Fibroblast of lung (primary cell): ENCODE results near the gene NPHP4. TPM values are rescaled to one million over a fixed set of nuclear protein-coding genes. Genes with fewer than 3 reads are reported as not detected.
"Not testable (repeated sequence)": the region's sequence is repeated elsewhere in the genome, so short reads cannot be mapped to it uniquely, and the experiment has no call there.

Source experiments
- DNase-seq, 2 donors: peaks; one replicate each; pipeline versions ENCODE4 v3.0.0 to v3.0.0-alpha.2; 2010; ENCODE audit warnings: low read depth in 2 of 2
- H2AFZ ChIP-seq: 2 replicates; pipeline ENCODE4 v1.5.1; 2012; ENCODE audit warnings: low read length, control low read depth, inconsistent platforms
- H3K27ac ChIP-seq: 2 replicates; pipeline ENCODE4 v1.5.1; 2011; ENCODE audit warnings: low read length, control low read depth; ENCODE audit not compliant: insufficient read depth
- H3K27me3 ChIP-seq: 2 replicates; pipeline ENCODE4 v1.5.1; 2011; ENCODE audit warnings: mild to moderate bottlenecking, low read length; ENCODE audit not compliant: control insufficient read depth, insufficient read depth
- H3K36me3 ChIP-seq: 2 replicates; pipeline ENCODE4 v1.5.1; 2011; ENCODE audit warnings: low read length; ENCODE audit not compliant: control insufficient read depth, insufficient read depth
- H3K4me1 ChIP-seq: 2 replicates; pipeline ENCODE4 v1.5.1; 2011; ENCODE audit warnings: low read length; ENCODE audit not compliant: control insufficient read depth, insufficient read depth; ENCODE audit errors: extremely low read depth
- H3K4me2 ChIP-seq: 2 replicates; pipeline ENCODE4 v1.5.1; 2011; ENCODE audit warnings: low read length, control low read depth; ENCODE audit not compliant: insufficient read depth; ENCODE audit errors: extremely low read depth
- H3K4me3 ChIP-seq, 4 experiments: fragments of 200-600 bp in 1 of 4; sonication (generic) in 1 of 4; replicated peaks in 1 of 4; 2 replicates each; pipeline ENCODE4 v1.5.1; 2011 to 2016; ENCODE audit warnings: low read length in 4 of 4, low read depth in 3 of 4, mild to moderate bottlenecking in 3 of 4, control low read depth in 2 of 4, inconsistent platforms in 1 of 4, mixed read lengths in 1 of 4; ENCODE audit not compliant: insufficient read depth in 1 of 4; ENCODE audit errors: control extremely low read depth in 1 of 4
- H3K79me2 ChIP-seq: 2 replicates; pipeline ENCODE4 v1.5.1; 2012; ENCODE audit warnings: mild to moderate bottlenecking, low read length, inconsistent platforms; ENCODE audit not compliant: control insufficient read depth, insufficient read depth
- H3K9ac ChIP-seq: 2 replicates; pipeline ENCODE4 v1.5.1; 2011; ENCODE audit warnings: mild to moderate bottlenecking, low read length, control low read depth; ENCODE audit not compliant: insufficient read depth
- H3K9me3 ChIP-seq: 2 replicates; pipeline ENCODE4 v1.5.1; 2012; ENCODE audit warnings: low read depth, low read length; ENCODE audit not compliant: control insufficient read depth, insufficient read depth
- H4K20me1 ChIP-seq: 2 replicates; pipeline ENCODE4 v1.5.1; 2011; ENCODE audit warnings: low read length; ENCODE audit not compliant: control insufficient read depth, insufficient read depth; ENCODE audit errors: extremely low read depth
- CTCF ChIP-seq, 2 donors: IDR thresholded peaks in 1 of 2; conservative IDR thresholded peaks in 1 of 2; 1 replicate in 1 of 2; 2 replicates in 1 of 2; pipeline ENCODE4 v1.5.1; 2011 to 2012; ENCODE audit warnings: low read length in 2 of 2, control low read depth in 1 of 2, inconsistent platforms in 1 of 2, low read depth in 1 of 2, mild to moderate bottlenecking in 1 of 2
- EZH2 ChIP-seq: IDR thresholded peaks from 2 replicates; pipeline ENCODE4 v1.5.1; 2012; ENCODE audit warnings: low read length, control low read depth, mild to moderate bottlenecking; ENCODE audit errors: missing control alignments
- polyA plus RNA-seq, 2 donors: library from polyadenylated mRNA; depleted of rRNA in 1 of 2; stranded (reverse) in 1 of 2; unstranded in 1 of 2; fragments of >200 nt; gene quantifications; 2 replicates each; pipeline ENCODE4 v1.2.1, GENCODE V29; 2011 to 2012; ENCODE audit warnings: missing spikeins in 1 of 2
- total RNA-seq: library from RNA; depleted of rRNA; stranded (reverse); fragments of >200 nt; gene quantifications from 2 replicates; pipeline ENCODE4 v1.2.1, GENCODE V29; 2014

The NPHP4 gene
- total and polyA plus RNA-seq, 2 donors (not counting 1 experiment from before 2014, with no cell fraction given), result 1.5 to 4.0 TPM

DNA sequence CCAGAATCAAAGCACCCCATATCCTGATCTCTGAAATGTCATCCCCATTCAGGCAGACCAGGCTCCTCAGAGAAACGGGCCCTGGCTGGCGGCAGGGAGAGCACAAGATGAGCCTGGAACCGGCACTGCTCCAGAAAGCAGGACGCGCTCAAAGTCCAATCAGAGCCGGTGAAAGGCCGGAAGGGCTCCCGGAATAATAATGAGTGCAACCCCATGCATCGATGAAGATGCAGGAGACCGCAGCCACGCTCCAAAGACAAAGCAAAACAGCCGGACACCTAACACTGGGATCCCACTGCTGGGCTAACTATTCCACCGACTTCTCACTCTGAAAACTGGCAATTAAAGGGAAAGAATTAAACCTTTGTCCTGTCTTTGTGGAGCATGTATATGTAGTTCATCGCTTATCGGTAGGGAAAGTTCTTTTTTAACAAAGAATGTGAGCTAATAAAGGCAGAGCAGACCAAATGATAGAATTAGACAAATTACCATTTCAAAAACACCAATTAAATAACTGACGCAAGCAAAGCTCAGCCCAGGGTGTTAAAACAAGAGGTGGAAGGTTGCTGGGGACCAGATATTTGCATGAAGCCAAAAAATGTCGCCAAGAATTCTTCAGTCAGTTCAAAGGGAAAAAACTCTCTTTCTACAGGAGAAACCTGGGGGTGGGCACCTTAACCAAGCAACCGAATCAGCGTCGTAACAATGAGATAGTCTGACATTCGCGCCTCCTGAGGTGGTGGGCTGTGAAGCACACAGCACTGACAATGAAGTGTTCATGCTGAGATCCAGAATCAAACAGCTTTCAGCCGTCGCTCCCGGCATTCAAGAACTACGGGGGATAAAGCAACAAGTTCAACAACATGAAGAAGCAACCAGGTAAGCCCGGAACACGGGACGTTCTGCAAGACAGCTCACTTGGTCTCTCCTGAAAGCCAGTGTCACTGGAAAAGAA, 95.2 kb downstream of the NPHP4 start:
- H3K9me3 ChIP-seq, result no peaks in the 10 kb centered on the region
- H3K9ac ChIP-seq, result no peak overlapping the region
- TF ChIP-seq EZH2, result no peak
- no peak for TF ChIP-seq CTCF (conservative IDR thresholded peaks at IDR 0.05 in 1 of 2, IDR thresholded peaks at IDR 0.05 in 1 of 2; ENCODE audit: low read depth in 1 of 2, low read length in 2 of 2)
- DNase-seq, result no peak
- no peak overlapping the region for H2AFZ ChIP-seq
- H4K20me1 ChIP-seq, result no peaks in the 10 kb centered on the region
- H3K36me3 ChIP-seq, result no peaks in the 10 kb centered on the region
- H3K4me1 ChIP-seq, result no peaks in the 10 kb centered on the region
- H3K4me3 ChIP-seq, result no peak overlapping the region
- no peak overlapping the region for H3K4me2 ChIP-seq
- H3K79me2 ChIP-seq, result no peaks in the 10 kb centered on the region
- no peak overlapping the region for H3K27ac ChIP-seq
- no peaks in the 10 kb centered on the region for H3K27me3 ChIP-seq

- no peak overlapping the region for H3K4me3 ChIP-seq
- DNase-seq, result no peak
- TF ChIP-seq EZH2, result no peak
- TF ChIP-seq CTCF (conservative IDR thresholded peaks at IDR 0.05 in 1 of 2, IDR thresholded peaks at IDR 0.05 in 1 of 2; ENCODE audit: low read depth in 1 of 2, low read length in 2 of 2), result no peak
Measured at GRCh38 chr1:5895446-5896406, 96.5 kb downstream of the NPHP4 start.

DNA sequence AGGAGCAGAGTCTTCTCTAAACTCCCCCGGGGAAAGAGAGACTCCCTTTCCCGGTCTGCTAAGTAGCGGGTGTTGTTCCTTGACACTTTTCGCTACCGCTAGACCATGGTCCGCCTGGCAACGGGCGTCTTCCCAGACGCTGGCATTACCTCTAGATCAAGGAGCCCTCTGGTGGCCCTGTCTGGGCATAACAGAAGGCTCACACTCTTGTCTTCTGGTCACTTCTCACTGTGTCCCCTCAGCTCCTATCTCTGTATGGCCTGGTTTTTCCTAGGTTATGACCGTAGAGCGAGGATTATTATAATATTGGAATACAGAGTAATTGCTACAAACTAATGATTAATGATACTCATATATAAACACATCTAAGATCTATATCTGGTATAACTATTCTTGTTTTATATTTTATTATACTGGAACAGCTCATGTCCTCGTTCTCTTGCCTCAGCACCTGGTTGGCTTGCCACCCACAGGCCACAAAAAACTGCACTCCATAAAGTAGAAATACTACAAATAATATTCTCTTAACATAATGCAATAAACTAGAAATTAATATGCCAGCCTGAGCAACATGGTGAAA, 98.4 kb downstream of the NPHP4 start:
- H3K79me2 ChIP-seq, DNase-seq, H3K27me3 ChIP-seq, H3K9me3 ChIP-seq, H3K4me3 ChIP-seq, H3K27ac ChIP-seq, H3K4me2 ChIP-seq, H4K20me1 ChIP-seq, H3K36me3 ChIP-seq, H3K9ac ChIP-seq, H2AFZ ChIP-seq, H3K4me1 ChIP-seq: not testable (repeated sequence)
- peak in 1 of 2 donors; percentile 32 for TF ChIP-seq CTCF (conservative IDR thresholded peaks at IDR 0.05 in 1 of 2, IDR thresholded peaks at IDR 0.05 in 1 of 2; ENCODE audit: low read depth in 1 of 2, low read length in 2 of 2)

More at GRCh38 chr1:5895446-5896406, 96.5 kb downstream of the NPHP4 start:
- H2AFZ ChIP-seq, result no peak overlapping the region
- no peaks in the 10 kb centered on the region for H3K27me3 ChIP-seq
- no peaks in the 10 kb centered on the region for H4K20me1 ChIP-seq
- H3K9ac ChIP-seq, result no peak overlapping the region
- H3K4me2 ChIP-seq, result no peak overlapping the region
- H3K9me3 ChIP-seq, result no peaks in the 10 kb centered on the region
- no peak overlapping the region for H3K27ac ChIP-seq
- no peaks in the 10 kb centered on the region for H3K79me2 ChIP-seq
- H3K36me3 ChIP-seq, result no peaks in the 10 kb centered on the region
- no peaks in the 10 kb centered on the region for H3K4me1 ChIP-seq
